GM21529 (cell line): ENCODE results near the gene HNRNPAB.

Experiments used
- ATAC-seq: cut with Tn5 transposase; IDR thresholded peaks from one replicate; pipeline ENCODE4 v1.9.1; 2021; ENCODE audit not compliant: unreplicated experiment

The HNRNPAB gene

GRCh38 chr5:178211095-178212048 is 7.0 kb downstream of the HNRNPAB start:
- ATAC-seq, result no peak

GRCh38 chr5:178212241-178213002 is 8.1 kb downstream of the HNRNPAB start:
- ATAC-seq, result no peak

- no peak for ATAC-seq
Measured at GRCh38 chr5:178213003-178213461, 8.7 kb downstream of the HNRNPAB start.

GRCh38 chr5:178213748-178214151 is 9.4 kb downstream of the HNRNPAB start:
- no peak for ATAC-seq

GRCh38 chr5:178214160-178214803 is 9.9 kb downstream of the HNRNPAB start:
- no peak for ATAC-seq

- no peak for ATAC-seq
Measured at GRCh38 chr5:178215280-178216002, 11.1 kb downstream of the HNRNPAB start.

- no peak for ATAC-seq
Measured at GRCh38 chr5:178216088-178216534, 11.8 kb downstream of the HNRNPAB start.

GRCh38 chr5:178216779-178217178 is 12.4 kb downstream of the HNRNPAB start:
- ATAC-seq, result no peak

GRCh38 chr5:178218237-178218776 is 14.0 kb downstream of the HNRNPAB start:
- no peak for ATAC-seq

GRCh38 chr5:178218827-178219226 is 14.5 kb downstream of the HNRNPAB start:
- ATAC-seq, result no peak

GRCh38 chr5:178221282-178221681 is 16.9 kb downstream of the HNRNPAB start:
- ATAC-seq, result no peak

GRCh38 chr5:178221853-178222252 is 17.5 kb downstream of the HNRNPAB start:
- no peak for ATAC-seq

GRCh38 chr5:178222292-178222691 is 18.0 kb downstream of the HNRNPAB start:
- ATAC-seq, result no peak

- ATAC-seq, result no peak
Measured at GRCh38 chr5:178223196-178223773, 19.0 kb downstream of the HNRNPAB start.

GRCh38 chr5:178223828-178224335 is 19.5 kb downstream of the HNRNPAB start:
- ATAC-seq, result no peak

- ATAC-seq, result no peak
Measured at GRCh38 chr5:178224403-178224802, 20.1 kb downstream of the HNRNPAB start.

- no peak for ATAC-seq
Measured at GRCh38 chr5:178225174-178225573, 20.8 kb downstream of the HNRNPAB start.

GRCh38 chr5:178227138-178227659 is 22.9 kb downstream of the HNRNPAB start:
- no peak for ATAC-seq

GRCh38 chr5:178227929-178228328 is 23.6 kb downstream of the HNRNPAB start:
- no peak for ATAC-seq
